Ovary (tissue), 3 donors: ENCODE measurements around the gene PYGB.

Source experiments
- POLR2A ChIP-seq: fragments of 450-650 bp; IDR thresholded peaks from one replicate; pipeline ENCODE4 v1.6.1; 2017; ENCODE audit warnings: antibody characterized with exemption, mild to moderate bottlenecking, moderate library complexity
- TF ChIP-seq, protein P1 (sequence below), 3 donors: fragments of 450-650 bp in 2 of 3; fragments of 200-600 bp in 1 of 3; IDR thresholded peaks; one replicate each; pipeline versions ENCODE4 v1.5.1 to v1.8.0; 2016 to 2022; ENCODE audit warnings: antibody characterized with exemption in 3 of 3, mild to moderate bottlenecking in 1 of 3
- donor health status: DM: no; HTN: no; CAD: no.

DNA sequence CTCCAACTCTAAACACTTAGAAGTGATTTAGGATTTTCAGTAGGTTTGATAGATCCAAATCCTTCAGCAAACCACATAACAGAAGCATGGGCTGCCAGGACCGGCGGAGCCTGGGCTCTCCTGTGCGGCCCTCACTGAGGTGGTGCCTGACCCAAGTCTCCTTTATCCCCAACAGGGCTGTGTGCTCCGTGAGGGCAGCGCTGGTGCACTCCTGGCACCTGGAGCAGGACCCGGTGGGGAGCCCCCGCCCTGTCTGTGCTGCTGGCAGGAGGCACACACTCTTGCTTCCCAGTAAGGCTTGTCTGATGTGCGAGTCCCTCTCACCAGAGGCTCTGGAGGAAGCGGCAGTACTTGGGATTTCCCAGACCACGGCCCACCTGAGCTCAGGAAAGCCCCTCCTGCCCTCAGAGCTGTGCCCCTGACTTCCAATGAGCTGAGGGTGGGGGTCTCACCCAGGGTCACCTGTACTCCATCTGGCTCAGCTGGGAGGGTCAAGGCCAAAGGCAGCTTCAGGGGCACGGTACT, 56.2 kb downstream of the PYGB start:
- TF ChIP-seq, protein P1, sequence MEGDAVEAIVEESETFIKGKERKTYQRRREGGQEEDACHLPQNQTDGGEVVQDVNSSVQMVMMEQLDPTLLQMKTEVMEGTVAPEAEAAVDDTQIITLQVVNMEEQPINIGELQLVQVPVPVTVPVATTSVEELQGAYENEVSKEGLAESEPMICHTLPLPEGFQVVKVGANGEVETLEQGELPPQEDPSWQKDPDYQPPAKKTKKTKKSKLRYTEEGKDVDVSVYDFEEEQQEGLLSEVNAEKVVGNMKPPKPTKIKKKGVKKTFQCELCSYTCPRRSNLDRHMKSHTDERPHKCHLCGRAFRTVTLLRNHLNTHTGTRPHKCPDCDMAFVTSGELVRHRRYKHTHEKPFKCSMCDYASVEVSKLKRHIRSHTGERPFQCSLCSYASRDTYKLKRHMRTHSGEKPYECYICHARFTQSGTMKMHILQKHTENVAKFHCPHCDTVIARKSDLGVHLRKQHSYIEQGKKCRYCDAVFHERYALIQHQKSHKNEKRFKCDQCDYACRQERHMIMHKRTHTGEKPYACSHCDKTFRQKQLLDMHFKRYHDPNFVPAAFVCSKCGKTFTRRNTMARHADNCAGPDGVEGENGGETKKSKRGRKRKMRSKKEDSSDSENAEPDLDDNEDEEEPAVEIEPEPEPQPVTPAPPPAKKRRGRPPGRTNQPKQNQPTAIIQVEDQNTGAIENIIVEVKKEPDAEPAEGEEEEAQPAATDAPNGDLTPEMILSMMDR (IDR thresholded peaks at IDR 0.05), result no peak
- no peak for TF ChIP-seq POLR2A
